ENCODE measurements around the gene LRRC4B. TPM values are rescaled to one million over a fixed set of nuclear protein-coding genes. Genes with fewer than 3 reads are reported as not detected.

Gene LRRC4B
- total RNA-seq, 4 donors from 2014 or later: 0.24 to 1.0 (median 0.81) TPM

DNA sequence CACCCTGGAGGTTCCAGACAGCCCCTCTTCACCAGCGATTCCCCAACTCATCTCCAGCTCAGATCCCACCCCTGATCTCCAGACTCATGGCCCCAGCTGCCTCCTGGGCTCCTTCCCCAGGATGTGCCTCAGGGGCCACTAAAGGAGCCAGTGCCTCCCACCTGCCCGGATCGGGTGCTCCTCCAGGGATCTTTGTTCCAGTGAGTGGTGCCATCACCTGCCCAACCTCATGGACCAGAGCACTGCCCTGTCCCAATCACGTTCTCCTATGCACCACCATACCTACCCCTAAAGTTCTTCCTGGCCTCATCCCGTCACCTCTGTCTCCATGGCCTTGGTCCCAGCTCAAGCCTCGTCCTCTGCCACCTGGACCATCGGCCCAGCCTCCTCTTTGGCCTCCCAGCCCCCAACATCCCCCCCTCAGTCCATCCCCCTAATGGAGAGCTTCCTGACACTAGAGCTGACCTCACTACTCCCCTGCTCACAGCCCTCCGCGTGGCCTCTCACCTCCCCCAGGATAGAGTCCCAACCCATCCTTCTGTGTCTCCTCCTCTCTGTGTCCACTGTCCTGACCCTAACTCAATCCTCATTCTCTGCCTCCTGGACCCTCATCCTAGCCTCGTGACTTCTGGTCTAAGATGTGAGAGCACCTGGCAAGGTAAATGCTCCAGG is 82.8 kb downstream of the LRRC4B start:
- no peak for TF ChIP-seq CTCF (IDR thresholded peaks at IDR 0.05)
- Histone ChIP-seq H3K27ac (no peak overlapping the region), H3K4me3 (no peak overlapping the region), H3K27me3 (peaks cover 36% of the 10 kb centered on the region), H3K4me1 (no peaks in the 10 kb centered on the region), H3K36me3 (peaks cover 31% of the 10 kb centered on the region), H3K9me3 (no peaks in the 10 kb centered on the region)
- WGBS: 88% methylated on average over 10 of the region's 10 CpGs
- no peak for DNase-seq (ENCODE audit: low spot score in 2 of 2)

DNA sequence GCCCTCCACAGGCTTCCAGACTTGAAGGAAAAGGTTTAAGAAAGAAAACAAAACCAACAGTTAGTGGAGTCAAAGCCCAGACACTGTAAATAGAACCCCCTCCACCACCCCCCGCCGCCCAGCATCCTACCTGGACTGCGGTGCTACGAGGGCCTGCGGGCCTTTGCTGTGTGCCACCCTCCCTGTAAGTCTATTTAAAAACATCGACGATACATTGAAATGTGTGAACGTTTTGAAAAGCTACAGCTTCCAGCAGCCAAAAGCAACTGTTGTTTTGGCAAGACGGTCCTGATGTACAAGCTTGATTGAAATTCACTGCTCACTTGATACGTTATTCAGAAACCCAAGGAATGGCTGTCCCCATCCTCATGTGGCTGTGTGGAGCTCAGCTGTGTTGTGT is 85.3 kb downstream of the LRRC4B start:
- 84% methylated on average over 8 of the region's 10 CpGs for WGBS
- H3K4me3 ChIP-seq: no peak overlapping the region
- peaks cover 12% of the 10 kb centered on the region for H3K27me3 ChIP-seq
- H3K4me1 ChIP-seq: peaks cover 2% of the 10 kb centered on the region
- H3K9me3 ChIP-seq: no peaks in the 10 kb centered on the region
- no peak for DNase-seq (ENCODE audit: low spot score in 2 of 2)
- TF ChIP-seq POLR2A (IDR thresholded peaks at IDR 0.05) (no peak), POLR2AphosphoS5 (IDR thresholded peaks at IDR 0.05) (no peak), CTCF (IDR thresholded peaks at IDR 0.05) (no peak), EP300 (IDR thresholded peaks at IDR 0.05) (no peak)
- no peak overlapping the region for H3K27ac ChIP-seq
- H3K36me3 ChIP-seq: peaks cover 47% of the 10 kb centered on the region

DNA sequence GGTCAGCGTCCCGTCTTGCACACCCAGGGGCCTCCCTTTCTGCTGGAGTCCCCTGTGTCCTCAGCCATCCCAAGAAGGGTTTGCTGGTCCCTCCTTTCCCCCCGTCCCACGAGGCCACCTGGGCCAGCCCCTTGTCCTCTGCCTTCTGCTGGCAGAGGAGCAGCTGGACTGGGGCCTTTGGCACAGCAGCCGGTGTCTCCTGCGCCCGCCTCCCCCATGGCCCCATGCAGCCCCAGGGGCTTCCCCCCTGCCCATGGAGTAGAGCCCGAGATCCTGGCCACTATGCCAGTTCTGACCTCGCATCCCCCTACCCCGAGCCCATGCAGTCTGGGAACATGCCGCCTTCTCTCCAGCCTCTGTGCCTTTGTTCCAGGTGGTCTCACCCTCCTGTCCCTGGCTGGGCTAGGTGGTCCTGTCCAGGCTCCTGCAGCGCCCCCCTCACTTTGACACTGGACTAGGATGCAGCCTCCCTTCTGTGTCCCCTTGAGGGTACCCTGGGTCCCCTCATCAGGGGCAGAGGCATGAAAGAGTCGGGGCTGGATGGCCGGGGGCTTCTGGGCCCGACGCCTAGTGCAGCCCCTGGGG is 85.9 kb downstream of the LRRC4B start:
- 78% methylated on average over 13 of the region's 16 CpGs for WGBS
- TF ChIP-seq EP300 (IDR thresholded peaks at IDR 0.05): no peak
- no peak for TF ChIP-seq POLR2A (IDR thresholded peaks at IDR 0.05)
- no peak for TF ChIP-seq CTCF (IDR thresholded peaks at IDR 0.05)
- TF ChIP-seq POLR2AphosphoS5 (IDR thresholded peaks at IDR 0.05): no peak
- peaks cover 47% of the 10 kb centered on the region for H3K36me3 ChIP-seq

GRCh38 chr19:50481351-50482149 is 86.7 kb downstream of the LRRC4B start:
- no peak for DNase-seq (ENCODE audit: low spot score in 2 of 2)

More for the DNA sequence above, 85.9 kb downstream of the LRRC4B start:
- peaks cover 7% of the 10 kb centered on the region for H3K4me1 ChIP-seq
- peaks cover 7% of the 10 kb centered on the region for H3K27me3 ChIP-seq
- H3K4me3 ChIP-seq: no peak overlapping the region
- no peak for DNase-seq (ENCODE audit: low spot score in 2 of 2)
- no peaks in the 10 kb centered on the region for H3K9me3 ChIP-seq
- no peak overlapping the region for H3K27ac ChIP-seq

More at GRCh38 chr19:50481351-50482149, 86.7 kb downstream of the LRRC4B start:
- Histone ChIP-seq H3K36me3 (peaks cover 47% of the 10 kb centered on the region), H3K4me3 (no peak overlapping the region), H3K27ac (no peak overlapping the region), H3K4me1 (peaks cover 13% of the 10 kb centered on the region), H3K27me3 (no peaks in the 10 kb centered on the region), H3K9me3 (no peaks in the 10 kb centered on the region)
- whole genome bisulfite sequencing: 92% methylated on average over 11 of the region's 27 CpGs
- TF ChIP-seq POLR2A (IDR thresholded peaks at IDR 0.05) (no peak), POLR2AphosphoS5 (IDR thresholded peaks at IDR 0.05) (no peak), EP300 (IDR thresholded peaks at IDR 0.05) (no peak), CTCF (IDR thresholded peaks at IDR 0.05) (no peak)
